GM19025 (cell line): ENCODE results near the gene HTRA2.

ENCODE experiments used
- ATAC-seq: cut with Tn5 transposase; IDR thresholded peaks from one replicate; pipeline ENCODE4 v1.9.1; 2021; ENCODE audit warnings: mild to moderate bottlenecking, low read depth, moderate library complexity; ENCODE audit not compliant: unreplicated experiment

Gene HTRA2

DNA sequence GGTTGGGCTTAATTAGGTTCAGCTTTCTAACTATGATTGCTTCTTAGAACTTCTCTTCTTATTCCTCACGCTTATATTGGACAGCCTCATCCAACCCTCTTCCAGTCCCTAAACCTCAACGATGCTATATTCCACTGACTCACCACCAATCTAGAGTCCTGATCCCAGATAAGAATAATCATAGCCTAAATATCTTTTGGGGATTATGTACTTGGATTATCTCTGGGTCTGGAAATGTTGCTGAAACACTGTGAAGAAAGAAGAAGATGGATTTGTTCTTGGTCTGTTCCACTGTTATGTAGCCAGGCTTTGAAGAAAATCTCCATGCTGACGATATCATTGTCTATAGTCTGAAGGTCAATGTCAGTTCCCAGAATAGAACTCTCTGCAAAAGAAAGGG is 51.7 kb downstream of the HTRA2 start:
- ATAC-seq: no peak

GRCh38 chr2:74582184-74582583 is 52.5 kb downstream of the HTRA2 start:
- ATAC-seq: no peak
